Retina (tissue), 1 donor: Measurements from ENCODE around the gene CD58.

Experiments used
- DNase-seq: peaks from one replicate; pipeline ENCODE4 v3.0.0-alpha.2; 2016

Gene CD58

DNA sequence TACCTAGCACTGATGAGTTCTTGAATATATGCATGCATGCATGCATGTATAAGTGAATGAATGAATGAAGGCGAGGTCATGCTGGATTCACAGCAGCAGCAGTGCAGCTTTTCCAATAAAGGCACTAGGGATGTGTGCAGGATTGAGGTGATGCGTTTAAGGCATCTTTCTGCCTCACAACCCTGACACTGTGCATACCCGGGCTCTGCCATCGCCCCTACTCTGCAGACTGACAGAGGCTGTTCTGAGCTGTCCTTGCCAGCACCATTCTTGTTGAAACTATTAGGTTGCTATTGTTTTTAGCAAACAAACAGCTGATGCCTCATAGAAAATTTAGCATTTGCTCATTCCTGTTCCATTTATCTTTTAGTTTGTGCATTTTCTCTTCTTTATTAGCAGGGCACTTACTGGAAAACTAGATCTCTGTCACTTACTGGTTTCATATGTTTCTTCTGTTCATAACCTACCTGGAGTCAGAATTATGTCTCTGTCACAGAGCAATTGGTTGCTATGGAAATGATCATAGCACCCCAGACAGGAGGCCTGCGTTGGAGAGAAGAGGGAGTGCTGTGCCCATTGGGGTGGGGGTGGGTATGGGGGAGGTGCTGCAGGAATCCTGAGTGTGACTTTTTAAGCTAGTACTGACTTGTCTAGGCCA is 79.0 kb downstream of the CD58 start:
- no peak for DNase-seq

DNA sequence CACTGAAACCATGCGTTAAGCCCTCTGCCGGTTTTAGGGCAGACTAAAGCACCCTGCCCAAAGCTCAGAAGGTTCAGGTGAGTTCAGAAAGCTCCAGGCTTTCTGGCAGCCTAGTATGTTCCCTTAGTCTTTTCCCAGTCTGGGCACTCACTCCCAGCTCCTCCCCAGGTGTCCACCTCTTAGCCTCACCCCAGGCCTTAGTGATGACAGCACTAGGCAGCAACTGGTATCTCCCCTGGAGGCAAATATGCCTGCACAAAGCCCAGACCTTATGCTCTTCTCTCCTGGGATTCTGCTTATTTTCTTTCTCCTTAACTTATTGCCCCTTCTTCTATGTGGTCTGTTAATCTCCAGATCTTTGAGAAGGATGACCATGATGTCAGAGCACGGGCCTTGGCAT is 80.2 kb downstream of the CD58 start:
- no peak for DNase-seq

DNA sequence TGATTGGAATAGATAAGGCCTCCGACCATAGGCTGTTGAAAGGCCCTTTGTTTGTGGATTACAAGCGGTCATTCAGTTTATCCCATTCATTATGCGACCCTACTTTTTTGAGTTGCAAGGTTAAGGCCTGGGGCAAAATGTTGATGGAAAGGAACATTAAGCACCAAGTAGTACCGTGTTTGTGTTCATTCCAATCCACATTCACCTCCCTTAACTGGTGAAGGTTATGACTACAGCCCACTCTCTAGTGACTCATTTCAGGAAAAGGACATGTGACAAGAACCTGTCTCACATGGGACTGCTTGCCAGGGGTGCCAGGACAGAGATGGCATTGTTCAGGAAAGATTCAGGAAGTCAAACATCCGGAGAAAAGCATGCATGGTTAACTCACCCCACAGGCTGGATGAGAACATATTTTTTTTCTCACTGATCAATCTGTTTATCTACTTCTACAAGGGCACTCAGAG is 81.6 kb downstream of the CD58 start:
- no peak for DNase-seq

DNA sequence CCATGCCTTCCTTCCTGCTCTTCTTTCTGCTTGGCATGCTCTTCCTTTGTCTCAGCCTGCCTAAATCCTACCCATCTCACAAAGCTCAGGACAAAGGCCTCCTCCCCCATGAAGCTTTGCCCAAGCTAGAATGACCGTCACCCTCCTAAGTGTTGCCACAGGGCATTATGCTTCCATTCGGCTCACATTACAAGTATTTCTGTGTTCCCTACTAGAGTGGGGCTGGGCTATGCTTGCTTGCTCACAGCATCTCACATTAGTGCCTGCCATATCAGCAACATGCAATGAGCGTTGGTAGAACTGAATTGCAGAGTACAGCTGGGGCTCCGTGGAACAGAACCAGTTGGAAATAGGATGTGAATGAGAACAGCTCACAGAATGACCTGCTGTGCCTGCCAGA is 82.8 kb downstream of the CD58 start:
- no peak for DNase-seq

DNA sequence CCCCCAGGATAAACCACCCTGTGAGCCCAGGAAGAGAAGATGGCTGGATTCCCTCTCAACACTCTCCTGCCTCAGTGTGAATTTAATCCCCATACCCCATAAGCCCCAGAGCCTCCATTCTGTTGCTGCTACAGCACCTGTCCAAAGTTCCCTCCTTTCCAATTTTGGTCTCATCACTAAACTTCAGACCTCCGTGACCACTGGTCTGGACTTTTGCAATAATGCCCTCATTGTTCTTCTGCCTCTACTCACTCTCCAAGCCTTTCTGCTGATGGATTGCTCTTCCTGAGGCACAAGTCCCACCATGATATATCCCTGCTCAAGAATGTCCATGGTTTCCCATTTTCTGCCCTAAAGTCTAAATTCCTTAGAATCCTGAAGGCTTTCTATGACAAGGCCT is 83.2 kb downstream of the CD58 start:
- no peak for DNase-seq

DNA sequence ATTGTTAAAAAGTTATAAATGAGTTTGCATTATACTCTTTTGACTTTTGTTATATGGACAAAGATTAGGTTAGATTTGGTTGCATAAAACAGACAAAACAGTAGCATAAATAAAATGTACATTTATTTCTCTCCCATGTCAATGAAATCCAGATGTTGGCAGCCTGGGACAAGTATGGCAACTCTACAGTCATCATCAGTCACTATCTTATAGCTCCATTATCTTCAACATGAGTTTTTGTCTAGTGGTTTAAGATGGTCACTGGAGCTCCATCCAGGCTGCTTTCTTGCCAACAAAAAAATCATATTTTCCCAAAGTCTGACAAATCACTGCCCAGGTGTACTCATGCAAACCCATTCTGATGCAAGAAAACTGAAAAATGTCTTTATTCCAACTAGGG is 83.8 kb downstream of the CD58 start:
- no peak for DNase-seq

DNA sequence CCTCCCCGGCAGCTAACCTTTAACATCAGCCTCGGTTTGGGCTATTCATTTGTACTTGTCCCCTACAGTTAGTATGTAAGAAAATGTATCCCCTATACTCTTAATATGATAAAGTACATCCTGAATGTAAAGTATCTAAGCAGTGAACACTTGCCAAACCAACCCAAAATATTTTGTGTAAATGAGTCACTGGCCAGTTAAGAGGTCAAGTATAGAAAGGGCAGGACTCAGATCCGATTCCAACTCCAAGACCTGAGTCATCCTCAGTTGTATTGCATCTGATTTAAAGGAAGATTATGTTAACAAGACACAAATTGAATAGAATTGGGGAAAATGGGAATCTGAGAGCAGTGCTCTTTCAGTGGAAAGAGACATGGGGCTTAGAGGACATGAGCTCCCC is 84.4 kb downstream of the CD58 start:
- no peak for DNase-seq

DNA sequence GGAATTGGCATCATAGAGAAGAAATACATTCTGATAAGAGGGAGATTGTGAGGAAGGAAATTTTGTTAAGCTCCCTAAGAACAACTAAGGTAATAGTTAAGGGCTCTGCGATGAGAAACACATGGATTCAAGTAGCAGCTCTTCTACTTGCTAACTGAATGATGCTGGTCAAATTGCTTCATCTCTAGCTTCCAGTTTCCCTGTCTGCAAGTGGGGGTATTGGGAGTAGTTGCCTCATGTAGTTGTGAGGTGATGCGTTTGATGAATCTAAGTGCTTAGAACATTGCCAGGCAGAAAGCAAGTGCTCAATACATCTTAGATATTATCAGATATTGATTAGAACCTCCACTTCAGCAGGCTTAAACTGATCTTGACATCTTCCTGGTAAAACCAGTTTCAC is 84.8 kb downstream of the CD58 start:
- DNase-seq: no peak

DNA sequence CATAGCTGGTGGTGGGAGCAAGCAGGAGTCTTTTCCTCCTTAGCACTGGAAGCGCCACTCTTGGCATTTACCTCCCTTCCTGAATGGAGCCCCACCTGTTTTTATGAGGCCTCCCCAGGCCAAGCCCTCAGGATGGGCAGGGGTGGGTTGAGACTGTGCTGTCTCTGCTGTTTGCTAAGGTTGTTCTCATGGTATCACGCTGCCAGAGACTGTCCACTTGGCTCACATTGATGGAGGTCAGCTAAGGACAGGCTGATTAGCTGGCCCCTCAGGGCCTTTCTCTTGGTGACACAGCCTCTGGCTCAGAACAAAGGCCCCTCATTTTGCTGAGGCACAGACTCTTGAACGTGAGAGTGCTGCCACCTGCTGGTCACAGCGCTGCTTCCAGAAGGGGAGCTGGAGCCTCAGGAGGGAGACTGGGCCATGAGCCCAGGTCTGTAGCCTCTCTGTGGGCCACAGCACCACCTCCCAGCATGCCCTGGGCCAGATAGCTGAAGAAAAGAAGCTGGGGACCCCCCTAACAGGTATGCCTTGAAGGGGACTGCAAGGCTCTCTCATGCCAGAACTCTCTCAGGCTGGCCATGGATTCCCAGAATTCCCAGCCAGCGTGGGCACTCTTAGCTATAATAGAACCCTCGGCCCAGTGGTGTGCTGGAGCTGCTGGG is 85.6 kb downstream of the CD58 start:
- peak; percentile 90 for DNase-seq

DNA sequence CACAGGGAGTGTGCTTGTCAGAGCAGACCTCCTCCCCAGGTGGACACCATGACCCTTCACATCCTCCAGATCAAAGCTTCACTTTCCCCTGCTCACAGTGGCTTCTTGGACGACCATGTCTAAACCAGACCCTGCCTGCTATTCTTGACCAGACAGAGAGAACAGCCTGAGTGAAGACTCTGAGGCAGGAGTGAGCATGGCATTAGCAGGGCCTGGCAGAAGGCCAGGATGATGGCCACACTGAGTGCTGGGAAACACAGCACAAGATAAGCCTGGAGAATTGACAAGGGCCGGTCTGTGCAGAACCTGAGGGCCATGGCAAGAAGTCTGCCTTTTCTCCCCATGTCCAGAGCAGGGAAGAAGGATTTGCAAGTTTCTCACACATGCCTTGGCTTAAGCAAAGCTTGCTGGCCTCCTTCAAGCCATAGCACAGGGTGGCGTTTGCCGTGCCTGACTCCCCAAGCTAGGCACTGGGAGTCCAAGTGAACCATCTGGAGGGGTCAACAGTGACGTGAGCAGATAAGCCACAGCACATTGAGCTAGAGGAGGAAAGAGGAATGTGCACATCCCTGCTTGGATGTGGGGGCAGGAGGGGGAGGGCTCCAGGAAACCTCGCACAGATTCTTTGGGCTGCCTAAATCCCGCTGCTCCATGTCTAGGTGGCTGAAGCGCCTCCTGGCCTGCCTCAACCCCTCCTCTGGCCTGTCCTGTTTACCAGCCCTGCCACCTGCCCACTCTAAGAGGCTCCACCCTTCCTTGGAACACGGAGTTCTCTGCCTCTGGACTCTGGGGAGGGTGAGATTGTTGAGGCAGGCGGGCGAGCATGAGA is 87.1 kb downstream of the CD58 start:
- DNase-seq: no peak

DNA sequence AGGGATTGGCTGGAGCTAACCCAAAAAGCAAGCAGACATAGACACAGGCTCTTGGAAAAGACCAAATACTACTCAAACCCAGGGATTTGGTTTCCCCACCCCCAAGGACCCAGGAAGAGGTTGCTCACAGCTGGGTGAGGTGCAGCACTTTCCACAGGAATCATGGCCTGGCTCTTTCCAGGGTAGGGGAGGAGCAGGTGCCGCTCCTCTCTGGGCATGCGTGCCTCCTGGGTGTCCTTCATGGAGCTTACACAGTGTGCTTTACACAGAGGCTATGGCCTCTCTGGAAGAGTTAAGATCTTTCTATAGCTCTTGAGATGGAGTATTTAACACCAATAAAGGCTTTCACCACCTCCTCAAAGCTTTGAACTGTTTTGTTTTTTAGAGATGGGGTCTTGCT is 88.3 kb downstream of the CD58 start:
- DNase-seq: no peak

DNA sequence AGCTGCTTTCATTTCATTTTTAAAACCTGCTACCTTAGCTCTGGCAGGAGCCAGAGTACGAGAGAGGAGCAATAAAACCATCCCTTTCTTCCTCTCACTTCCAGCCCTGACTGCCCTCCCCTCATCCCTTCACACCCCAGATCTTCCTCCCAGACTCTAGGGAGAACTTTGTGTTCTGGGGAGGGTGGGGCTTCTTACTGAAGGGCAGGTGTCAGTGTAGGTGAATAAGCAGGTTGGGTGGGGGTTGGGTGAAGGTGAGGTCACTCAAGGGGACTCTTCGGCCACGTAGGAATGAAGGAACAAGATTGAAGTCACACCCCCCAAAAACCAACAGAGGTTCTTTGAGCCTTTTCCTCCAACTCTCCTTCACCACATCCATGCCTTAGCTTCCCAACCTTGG is 88.9 kb downstream of the CD58 start:
- no peak for DNase-seq

DNA sequence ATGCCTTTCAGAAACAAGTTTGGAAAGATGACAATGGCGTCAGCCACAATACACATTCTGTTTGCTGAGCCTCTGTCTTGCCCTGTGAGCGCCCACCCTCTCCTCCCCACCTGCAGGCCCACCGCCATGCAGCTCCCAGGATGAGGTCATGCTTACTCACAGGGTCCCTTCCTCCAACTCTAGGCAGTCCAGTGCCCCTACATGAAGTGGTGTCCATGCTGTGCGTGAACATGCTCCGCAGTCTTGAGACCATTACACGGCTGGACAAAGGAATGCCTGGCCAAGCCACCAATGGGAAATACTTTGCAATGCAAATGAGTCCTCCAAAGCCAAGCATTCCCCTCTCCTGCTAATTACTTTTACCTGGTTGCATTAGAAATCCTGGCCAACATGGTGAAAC is 92.2 kb downstream of the CD58 start:
- DNase-seq: no peak

DNA sequence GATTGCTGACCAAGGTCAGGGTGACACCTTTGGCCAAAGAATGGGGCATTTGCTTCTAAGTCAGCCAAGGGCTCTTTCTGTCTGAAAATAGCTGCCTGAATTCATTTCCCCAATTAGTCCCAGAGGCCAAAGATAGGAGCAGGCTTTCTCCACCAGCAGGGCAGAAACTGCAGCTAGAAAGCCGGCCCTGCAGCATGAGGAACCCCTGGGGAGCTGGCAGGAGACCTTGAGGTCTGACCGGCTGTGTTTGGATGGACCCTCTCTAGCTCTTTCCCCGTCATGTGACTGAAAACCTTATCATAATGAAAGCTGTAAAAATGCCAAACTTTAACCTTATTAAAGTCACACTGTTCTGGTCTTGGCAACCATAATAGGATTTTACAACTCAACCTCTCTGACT is 93.4 kb downstream of the CD58 start:
- no peak for DNase-seq

DNA sequence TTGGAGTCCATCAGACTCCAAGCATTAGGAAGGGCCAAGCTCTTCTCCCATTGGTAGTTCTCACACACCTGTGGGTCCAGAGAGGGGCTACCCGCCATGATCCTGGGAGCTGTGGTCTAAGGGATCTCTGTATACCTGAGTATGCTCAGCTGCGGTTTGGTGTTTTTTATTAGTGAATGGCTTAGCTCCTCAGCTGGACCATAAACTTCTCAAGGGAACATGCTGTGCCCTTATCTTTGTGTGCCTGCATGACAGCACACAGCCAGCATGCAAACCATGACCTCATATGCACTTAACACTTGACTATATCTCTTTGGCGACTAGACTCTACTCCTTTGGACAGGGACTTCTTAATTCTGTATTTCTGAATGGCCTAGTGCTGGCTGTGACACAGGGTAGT is 94.5 kb downstream of the CD58 start:
- DNase-seq: no peak

DNA sequence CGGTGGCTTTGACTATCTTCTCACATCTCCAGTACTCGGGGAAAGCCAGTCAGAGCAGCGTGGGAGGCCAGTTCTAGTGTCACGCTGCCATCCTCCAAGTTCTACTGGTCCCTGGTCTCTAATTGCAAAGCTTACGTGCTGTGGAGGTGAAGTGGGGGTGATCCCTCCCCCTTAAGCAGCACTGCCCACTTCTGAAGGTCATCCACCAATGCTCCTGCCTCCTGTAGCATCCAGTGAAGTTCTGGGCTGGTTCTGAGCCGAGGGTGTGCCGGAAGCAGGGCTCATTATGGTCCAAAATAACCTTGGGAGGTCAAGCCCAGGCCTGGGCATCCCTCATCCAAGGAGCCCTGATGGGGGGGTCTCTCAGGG is 95.0 kb downstream of the CD58 start:
- DNase-seq: no peak

DNA sequence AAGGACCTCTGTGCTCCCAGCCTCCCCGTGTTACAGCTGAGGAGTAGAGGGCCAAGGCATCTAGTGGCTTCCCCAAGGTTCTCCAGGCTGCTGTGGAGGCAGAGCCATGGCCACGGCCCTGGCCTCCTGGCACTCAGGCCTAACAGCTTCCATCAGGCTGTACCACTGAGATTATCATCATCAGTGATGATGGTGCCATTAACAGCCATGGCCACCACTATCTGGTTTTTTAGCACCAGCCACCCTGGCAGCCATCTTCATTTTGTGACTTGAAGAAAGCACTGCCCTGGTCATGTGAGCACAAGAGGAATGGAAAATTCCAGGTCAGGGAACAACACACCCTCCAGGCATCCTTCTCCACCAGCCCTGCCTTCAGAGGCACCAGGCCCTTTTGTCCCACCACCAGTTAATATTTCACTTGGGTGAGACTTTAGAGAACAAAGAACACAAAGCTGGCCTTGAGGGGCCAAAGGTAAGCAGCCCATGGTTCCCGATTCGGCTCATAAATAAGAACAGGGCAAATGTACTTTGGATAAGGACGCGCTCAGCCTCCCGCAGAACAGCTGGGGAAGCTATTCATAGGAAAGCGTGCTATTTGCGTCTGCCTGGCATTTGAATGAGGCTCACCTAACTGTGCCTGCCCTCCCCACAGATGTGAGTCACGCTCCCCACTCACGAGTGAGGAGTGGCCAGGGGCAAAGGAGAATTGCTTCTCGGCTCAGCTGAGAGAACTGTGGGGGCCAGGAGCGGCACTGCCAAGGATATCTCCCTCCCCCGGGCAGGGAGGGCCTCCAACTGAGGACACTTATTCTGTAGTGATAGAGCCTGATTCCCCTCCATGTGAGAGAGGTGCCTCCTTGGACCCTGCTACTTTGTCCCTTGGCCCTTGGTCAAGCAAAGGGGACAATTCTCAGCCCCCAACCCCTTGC is 95.6 kb downstream of the CD58 start:
- no peak for DNase-seq

DNA sequence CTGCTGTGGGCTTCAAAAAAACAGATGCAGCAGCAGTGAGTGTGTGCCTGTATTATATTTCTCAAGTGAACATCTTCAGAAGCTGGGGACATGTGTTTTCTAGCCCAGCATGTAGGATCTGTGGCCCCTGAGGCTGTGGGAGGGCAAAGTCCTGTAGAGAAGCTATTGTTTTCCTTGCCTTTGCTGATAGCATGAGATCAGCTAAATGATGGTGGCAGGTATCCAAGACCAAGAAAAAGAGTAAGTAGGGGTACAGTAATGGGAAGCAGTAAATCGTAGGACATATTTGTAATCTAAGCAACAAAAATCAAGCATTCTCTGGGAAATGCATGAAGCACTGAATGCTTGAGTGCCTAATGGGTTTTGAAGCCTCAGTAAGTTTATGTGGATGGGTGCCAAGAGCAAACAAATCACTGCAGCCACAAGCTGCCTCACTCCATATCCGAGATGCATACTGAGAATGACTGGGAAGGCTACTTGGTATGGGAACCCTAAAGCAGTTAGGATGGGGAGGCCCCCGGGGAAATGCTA is 98.3 kb downstream of the CD58 start:
- DNase-seq: no peak

DNA sequence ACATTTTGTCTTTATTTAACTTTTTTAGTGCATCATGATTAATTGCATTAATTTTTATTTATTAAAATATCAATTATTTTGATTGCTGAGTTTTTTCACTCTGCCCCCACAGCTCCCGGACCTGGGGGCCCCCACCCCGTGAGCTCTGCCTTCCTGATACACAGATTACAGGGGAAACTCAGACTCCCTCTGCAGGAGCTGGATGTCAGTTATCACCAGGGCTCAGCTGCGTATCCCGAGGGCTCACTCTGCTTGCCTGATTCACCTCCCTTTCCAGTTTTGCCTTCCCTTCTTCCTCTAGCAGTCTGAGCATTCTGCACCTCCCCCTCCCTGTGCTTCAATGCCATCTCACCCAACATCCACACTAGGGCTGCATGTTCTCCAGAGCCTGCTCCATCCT is 99.6 kb downstream of the CD58 start:
- DNase-seq: no peak

DNA sequence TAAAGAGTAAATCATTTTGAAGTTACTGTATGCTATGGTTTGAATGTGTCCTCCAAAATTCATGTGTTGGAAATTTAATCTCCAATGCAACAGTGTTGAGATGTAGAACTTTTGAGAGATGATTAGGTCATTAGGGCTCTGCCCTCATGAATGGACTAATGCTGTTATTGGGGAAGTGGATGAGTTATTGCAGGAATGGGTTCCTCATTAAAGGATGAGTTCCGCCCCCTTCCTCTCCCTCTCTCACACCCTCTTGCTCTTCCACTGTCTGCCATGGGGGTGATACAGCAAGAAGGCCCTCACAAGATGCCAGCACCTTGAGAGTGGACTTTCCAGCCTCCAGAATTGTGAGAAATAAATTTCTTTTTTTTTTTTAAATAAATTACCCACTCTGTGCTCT is 100.2 kb downstream of the CD58 start:
- DNase-seq: no peak

DNA sequence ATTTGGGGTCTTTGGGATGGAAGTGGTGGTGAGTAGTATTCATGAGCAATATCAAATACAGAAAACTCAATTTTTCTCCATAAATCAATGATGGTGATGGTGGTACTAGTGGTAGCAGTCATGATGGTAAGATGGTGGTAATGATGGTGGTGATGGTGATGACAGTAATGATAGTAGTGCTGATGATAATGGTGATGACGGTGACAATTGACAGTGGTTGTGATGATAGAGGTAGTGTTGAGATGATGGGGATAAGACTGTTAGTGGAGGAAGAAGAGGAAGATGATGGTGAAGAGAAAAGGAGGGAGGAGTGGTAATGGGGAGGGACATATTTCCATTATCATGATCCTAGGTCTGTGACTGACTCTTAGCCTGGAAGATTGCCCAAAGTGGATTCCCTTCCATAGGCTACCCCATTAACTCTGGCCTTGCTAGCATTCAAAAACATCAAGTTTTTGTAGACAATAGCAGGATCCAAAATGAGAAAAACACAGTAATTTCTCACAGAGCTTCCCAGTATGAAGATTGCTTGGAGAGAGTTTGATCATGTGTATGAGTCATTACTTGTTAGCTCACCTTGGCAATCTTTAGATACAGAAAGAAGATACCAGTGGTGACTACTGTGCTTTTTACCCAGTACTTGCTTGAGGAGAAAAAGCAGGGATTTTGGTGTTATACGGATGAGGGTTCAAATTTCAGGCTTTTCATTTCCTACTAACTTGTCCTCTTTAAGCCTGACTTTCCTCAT is 103.8 kb downstream of the CD58 start:
- no peak for DNase-seq
